HG02970 (cell line): ENCODE results near the gene ATRNL1.
"Not testable (repeated sequence)": the region's sequence is repeated elsewhere in the genome, so short reads cannot be mapped to it uniquely, and the experiment has no call there.

ENCODE experiments used
- ATAC-seq: cut with Tn5 transposase; IDR thresholded peaks from one replicate; pipeline ENCODE4 v1.9.1; 2021; ENCODE audit warnings: mild to moderate bottlenecking, moderate library complexity, moderate number of reproducible peaks; ENCODE audit not compliant: unreplicated experiment, low FRiP score

ATRNL1 gene

DNA sequence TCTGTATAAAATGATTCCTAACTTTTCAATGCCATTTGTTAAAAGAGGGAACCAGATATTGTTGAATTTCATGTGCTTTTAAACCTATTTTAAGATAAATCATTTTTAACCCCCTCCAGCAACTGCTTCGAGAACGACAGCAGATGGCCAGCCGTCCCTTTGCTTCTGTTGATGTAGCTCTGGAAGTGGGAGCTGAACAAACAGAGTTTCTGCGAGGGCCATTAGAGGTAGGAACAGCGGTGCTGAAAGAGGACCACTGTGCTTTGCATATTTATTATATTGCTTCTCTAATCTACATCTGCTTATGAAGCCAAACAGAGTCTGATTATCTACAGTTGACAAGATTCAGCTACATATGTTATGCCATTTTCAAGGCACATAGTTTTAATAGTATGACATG, 634.0 kb downstream of the ATRNL1 start:
- no peak for ATAC-seq

DNA sequence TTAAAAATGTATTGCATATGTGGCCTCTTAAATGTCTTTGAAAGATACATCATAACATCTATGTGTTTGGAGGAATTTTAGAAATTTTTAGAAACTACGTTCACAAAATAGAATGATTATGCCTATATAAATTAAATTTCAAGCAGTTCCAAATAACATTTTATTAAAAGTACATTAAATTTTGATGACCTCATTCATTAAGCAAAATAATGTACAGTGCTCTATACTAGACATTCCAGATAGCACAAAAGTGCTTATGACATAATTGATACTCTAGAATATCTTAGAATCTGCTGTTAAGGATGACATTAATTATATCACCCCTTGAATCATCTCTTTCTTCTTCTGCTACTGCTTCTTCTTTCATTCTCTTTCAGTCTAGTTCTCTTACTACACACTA, 650.9 kb downstream of the ATRNL1 start:
- no peak for ATAC-seq

GRCh38 chr10:115745943-115746342, 652.8 kb downstream of the ATRNL1 start:
- no peak for ATAC-seq

DNA sequence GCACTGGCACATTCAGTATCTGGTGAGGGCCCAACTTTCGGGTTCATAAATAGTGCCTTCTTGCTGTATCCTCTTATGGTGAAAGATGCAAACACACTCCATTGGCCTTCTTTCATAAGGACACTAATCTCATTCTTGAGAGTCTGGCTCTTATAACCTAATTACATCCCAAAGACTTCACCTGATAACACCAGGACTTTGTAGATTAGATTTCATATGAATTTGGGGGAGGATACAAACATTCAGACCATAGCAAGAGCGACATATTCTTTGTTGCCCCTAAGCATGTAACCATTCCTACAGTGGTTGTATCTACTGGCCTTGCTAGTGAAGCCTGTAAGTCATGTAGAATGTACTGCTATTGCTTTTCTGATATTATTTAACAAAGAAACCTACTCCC, 654.6 kb downstream of the ATRNL1 start:
- ATAC-seq: no peak

- ATAC-seq: not testable (repeated sequence)
Observed at GRCh38 chr10:115758488-115758887, 665.3 kb downstream of the ATRNL1 start.

DNA sequence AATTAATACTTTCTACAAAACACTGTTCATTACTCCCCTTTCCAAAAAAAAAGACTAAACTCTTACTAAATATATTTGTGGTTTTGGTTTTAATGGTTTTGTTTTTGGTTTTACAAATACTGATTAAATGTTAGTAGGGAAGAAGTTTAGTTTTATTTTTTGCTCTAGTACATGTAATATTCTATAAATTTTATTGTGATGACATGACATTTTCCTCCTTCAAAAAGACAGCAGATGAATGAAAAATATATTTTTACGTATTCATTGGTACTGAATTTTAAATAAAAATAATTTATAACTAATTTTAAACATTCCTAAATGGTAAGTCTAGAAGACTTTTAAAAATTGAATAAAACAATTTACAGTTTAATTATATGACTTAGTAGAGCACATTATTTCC, 667.0 kb downstream of the ATRNL1 start:
- no peak for ATAC-seq

DNA sequence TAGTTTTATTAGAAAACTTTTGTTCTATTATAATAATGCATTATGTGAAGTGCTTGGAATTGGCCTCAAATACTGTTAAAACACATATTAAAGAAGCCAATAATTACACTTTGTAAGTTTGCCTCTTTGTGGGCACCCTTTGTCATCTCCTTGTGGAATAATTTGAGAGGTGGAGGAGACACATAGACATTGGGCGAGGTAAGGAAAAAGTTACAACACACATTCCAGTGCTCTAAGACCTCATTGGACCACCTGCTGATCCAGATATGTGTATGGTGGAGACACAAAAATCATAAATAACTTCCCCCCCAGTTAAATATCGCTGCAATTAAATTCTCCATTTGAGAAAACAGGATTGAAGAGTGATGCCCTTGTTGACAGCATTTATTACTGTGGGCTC, 668.0 kb downstream of the ATRNL1 start:
- ATAC-seq: no peak

DNA sequence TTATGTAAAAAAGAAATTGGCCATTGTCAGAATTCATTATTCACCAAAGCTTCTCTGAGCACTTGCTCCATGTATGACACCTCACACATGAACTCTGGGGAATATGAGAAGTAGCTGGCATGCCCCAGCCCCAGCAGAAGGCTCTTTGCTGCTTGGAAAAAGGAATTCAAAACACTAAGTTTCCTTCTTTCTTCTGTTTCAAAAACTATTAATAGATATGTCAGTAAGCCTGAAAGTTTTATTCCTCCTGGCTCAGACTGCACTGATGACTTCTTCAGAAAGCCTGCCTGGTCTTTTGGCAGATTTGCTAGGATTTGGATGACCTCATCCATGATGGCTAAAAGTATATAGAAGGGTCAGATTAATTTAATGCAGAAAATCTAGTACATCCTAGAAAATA, 668.9 kb downstream of the ATRNL1 start:
- ATAC-seq: no peak

DNA sequence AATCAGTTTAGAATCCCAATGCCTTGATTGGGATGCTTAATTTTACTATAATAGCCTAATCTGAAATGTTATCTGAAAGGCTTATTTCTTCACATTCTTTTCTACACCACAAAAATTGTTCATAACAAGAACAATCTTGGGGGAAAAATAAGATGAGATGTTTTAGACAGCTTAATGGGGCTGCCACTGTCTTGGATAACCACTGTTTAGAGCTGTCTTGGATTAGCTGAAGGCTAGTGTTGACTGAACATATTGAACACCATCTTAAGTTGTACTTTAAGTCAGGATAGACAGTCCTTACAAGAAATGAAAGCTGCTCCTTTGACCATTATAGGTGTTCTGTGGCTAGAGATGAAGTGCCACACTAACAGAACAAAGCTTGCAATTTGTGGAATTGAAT, 678.6 kb downstream of the ATRNL1 start:
- ATAC-seq: no peak

DNA sequence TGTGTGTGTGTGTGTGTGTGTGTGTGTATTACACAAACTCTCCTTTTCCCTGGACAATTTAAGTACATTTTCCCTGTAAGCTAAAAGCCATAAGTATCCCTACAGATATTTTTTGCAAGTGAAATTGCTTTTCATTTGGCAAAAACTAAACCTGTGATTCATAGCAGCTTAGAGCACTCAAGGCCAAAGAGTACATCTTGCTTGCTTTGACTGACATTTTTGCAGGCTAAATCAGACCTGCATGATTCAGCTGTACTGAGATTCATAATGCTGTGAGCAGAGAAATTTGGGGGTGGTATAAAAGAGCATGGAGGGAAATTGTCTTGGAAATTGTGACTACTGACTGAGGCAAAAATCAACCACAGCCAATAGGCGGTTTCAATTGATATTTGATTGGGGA, 679.4 kb downstream of the ATRNL1 start:
- no peak for ATAC-seq

- no peak for ATAC-seq
Observed at GRCh38 chr10:115773832-115774231, 680.7 kb downstream of the ATRNL1 start.

- ATAC-seq: no peak
Observed at GRCh38 chr10:115774721-115775120, 681.6 kb downstream of the ATRNL1 start.

DNA sequence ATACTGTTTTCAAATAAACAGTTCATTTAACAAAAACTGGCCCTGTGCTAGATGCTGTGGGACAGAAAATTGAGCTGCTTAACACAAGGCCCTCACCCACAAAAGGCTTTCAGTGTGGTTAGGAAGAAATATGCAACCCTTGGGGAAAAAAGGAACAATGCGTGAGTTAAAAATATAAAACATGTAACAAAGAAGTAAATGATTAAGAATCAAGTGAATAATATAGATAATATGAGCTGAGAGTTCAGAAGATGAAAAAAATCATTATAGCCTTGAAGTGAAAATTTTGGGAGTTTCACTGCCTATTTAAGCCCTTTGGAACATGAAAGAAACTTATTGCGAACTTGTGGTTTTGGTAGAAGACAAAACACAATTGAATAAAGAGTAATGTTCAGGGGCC, 684.5 kb downstream of the ATRNL1 start:
- ATAC-seq: no peak

DNA sequence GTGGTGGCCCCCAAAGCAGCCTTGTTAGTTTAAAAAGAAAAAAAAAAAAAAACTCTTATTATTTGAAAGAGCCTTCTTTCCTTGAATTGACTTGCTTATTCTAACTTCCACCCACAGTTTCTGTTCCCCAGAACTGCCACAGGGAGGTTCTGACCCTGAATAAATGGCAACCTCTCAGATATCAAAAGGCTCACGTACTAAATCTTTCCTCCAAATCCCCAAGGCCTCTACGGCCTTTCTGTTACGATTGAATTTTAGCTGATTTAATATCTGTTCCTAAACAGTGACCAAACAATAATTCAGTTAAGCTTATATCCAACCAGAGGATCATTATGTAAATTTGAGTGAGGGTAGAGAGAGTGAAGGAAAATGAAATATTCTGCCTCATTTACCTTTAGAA, 697.1 kb downstream of the ATRNL1 start:
- ATAC-seq: no peak

GRCh38 chr10:115795964-115796363, 702.8 kb downstream of the ATRNL1 start:
- ATAC-seq: no peak

GRCh38 chr10:115801457-115801856, 708.3 kb downstream of the ATRNL1 start:
- no peak for ATAC-seq

GRCh38 chr10:115801992-115802391, 708.8 kb downstream of the ATRNL1 start:
- ATAC-seq: no peak

- ATAC-seq: no peak
Observed at GRCh38 chr10:115802911-115803310, 709.7 kb downstream of the ATRNL1 start.

DNA sequence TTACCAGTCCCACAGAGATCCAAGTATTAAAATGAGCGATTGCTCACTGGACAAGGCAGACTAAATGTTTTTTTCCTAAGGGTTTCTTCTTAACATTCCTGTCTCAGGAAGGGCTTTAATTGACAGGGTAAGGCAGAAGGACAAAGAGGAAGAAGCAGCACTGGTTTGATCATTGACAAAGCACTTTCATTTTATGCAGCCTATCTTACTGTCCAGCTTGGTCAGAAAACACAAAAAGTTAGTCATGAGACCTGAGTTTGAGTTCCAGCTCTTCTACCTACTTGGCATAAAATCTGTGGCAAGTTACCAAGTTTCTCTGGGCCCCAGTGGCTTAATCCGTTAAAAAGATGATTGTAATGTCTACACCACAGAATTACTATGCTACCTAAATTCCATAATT, 721.4 kb downstream of the ATRNL1 start:
- no peak for ATAC-seq

GRCh38 chr10:115818012-115818411, 724.8 kb downstream of the ATRNL1 start:
- ATAC-seq: no peak

DNA sequence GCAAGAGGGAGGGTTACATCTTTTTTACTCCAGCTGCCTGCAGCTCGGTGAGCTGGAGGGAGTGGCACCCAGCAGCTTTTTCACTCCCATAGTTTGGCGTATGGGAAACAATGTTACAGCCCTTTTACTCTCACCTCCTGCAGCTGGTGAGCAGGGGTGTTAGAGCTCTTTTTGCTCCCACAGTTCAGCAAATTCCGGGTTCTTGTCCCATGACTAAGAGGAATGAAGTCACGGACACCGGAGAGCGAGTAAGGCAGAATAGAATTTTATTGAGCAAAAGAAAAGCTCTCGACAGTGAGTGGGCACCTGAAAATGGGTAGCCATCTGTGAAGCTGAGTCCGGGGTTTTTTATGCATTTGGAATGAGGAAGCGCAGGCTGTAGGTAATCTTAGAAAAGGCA, 733.2 kb downstream of the ATRNL1 start:
- ATAC-seq: no peak

DNA sequence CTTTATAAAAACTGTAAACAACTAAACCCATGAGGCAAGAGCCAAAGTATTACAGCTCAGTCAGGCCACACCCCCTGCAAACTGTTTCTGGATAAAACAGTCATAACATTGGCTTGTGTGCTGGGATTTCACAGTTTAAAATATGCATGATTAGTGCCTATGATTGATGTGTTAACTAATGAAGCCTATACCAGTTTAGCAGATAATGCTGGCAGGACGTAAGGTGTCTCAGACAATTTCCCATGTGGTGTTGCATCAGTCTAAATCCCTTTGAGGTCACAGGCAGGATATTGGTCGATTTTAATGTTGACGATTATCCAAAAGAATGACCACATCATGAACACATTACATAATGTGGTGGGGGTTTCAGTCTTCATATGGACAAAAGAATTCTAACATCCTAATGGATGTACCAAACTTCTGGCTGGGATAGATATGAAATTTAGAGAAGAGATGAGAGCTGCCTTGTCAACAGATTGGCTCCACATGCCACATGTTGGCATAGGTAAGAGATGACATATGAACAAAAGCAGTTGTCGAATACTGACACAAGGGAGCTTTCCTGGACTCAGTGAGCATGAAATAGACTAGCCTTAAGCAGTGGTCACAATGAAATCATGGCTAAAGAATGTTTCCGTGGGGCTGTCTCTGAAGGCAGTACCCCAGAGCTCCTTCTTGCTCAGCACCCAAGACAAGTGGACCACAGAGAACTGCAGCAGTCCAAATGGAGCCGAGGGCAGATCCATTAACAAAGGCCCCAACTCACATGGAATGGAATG, 734.3 kb downstream of the ATRNL1 start:
- no peak for ATAC-seq

DNA sequence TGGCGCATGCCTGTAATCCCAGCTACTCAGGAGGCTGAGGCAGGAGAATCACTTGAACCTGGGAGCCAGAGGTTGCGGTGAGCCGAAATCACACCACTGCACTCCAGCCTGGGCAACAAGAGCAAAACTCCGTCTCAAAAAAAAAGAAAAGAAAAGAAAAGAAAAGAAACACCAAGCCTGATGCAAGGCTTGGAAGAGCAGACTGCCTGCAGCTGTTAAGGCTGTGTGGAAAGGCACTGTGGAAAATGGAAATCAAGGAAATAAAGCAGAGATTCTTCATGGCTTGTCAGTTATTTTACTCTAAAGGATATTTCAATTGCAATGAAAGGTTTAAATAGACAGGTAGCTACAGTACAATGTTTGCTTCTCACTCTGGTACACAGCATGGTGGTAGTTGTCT, 735.0 kb downstream of the ATRNL1 start:
- ATAC-seq: not testable (repeated sequence)
